Prostate gland (tissue), 2 donors: ENCODE data around the gene GLB1L. TPM values are rescaled to one million over a fixed set of nuclear protein-coding genes. Genes with fewer than 3 reads are reported as not detected.

Experiments used
- DNase-seq: peaks from one replicate; pipeline ENCODE4 v3.0.0-alpha.2; 2019; ENCODE audit warnings: low spot score
- H3K27ac ChIP-seq, 2 donors: fragments of 200-600 bp; sonication (generic); 2 replicates each; pipeline ENCODE4 v1.5.1; 2017 to 2019
- H3K27me3 ChIP-seq: fragments of 200-600 bp; sonication (generic); replicated peaks from 2 replicates; pipeline ENCODE4 v1.5.1; 2019; ENCODE audit not compliant: insufficient read depth
- H3K36me3 ChIP-seq, 2 donors: fragments of 200-600 bp; sonication (generic); 1 replicate in 1 of 2; 2 replicates in 1 of 2; pipeline versions ENCODE4 v1.5.1 to v1.8.1; 2017 to 2019
- H3K4me1 ChIP-seq: fragments of 200-600 bp; sonication (generic); replicated peaks from 2 replicates; pipeline ENCODE4 v1.5.1; 2019
- H3K4me3 ChIP-seq, 2 donors: fragments of 200-600 bp; sonication (generic); 2 replicates each; pipeline ENCODE4 v1.5.1; 2017 to 2019
- H3K9me3 ChIP-seq: fragments of 200-600 bp; sonication (generic); 2 replicates; pipeline ENCODE4 v1.5.1; 2017
- CTCF ChIP-seq, 4 experiments: fragments of 200-600 bp in 2 of 4; fragments of 450-650 bp in 2 of 4; sonication (generic) in 2 of 4; IDR thresholded peaks; 1 replicate in 3 of 4; 2 replicates in 1 of 4; pipeline ENCODE4 v1.5.1; 2016 to 2019; ENCODE audit warnings: antibody characterized with exemption in 4 of 4, mild to moderate bottlenecking in 2 of 4, moderate library complexity in 2 of 4
- POLR2A ChIP-seq: fragments of 450-650 bp; IDR thresholded peaks from one replicate; pipeline ENCODE4 v1.6.1; 2016; ENCODE audit warnings: antibody characterized with exemption, mild to moderate bottlenecking
- POLR2AphosphoS5 ChIP-seq: sonication (generic); formaldehyde crosslinking; IDR thresholded peaks from one replicate; pipeline ENCODE4 v1.6.1; 2017; ENCODE audit warnings: antibody characterized with exemption
- WGBS: methylation state at CpG from one replicate; pipeline ENCODE4 v1.1.5; 2018; 5-methylcytosine and 5-hydroxymethylcytosine counted together
- intact Hi-C: fragments of 100-400 bp; cut with DNase I; formaldehyde crosslinking; loops from one replicate; pipeline ENCODE4 v1.14.2; 2022
- total RNA-seq, 2 donors: library from RNA; depleted of rRNA; stranded (reverse); fragments of >200 nt; gene quantifications; one replicate each; pipeline ENCODE4 v1.1.0, GENCODE V29; 2016

Gene GLB1L
- total RNA-seq, 2 donors from 2014 or later = 23.1 to 25.0 TPM

- Histone ChIP-seq H3K4me1 (peaks cover 29% of the 10 kb centered on the region), H3K27ac (peak overlapping the region; percentile 84 to 94), H3K36me3 (no peaks in the 10 kb centered on the region), H3K27me3 (no peaks in the 10 kb centered on the region), H3K9me3 (no peaks in the 10 kb centered on the region), H3K4me3 (peak overlapping the region; percentile 64 to 67)
- intact Hi-C loops = no loop called here
- WGBS = 71% methylated on average over 5 of the region's 5 CpGs
- TF ChIP-seq CTCF (IDR thresholded peaks at IDR 0.05) (no peak), POLR2A (no peak), POLR2AphosphoS5 (no peak)
- DNase-seq = no peak
Measured at GRCh38 chr2:219252084-219252483, 6.8 kb upstream of the GLB1L start.

- TF ChIP-seq POLR2AphosphoS5 = no peak
- no peak for TF ChIP-seq CTCF (IDR thresholded peaks at IDR 0.05)
- no peak for TF ChIP-seq POLR2A
- intact Hi-C loops = no loop called here
- H3K36me3 ChIP-seq = no peaks in the 10 kb centered on the region
- no peak for DNase-seq
- no peak overlapping the region for H3K4me3 ChIP-seq
- H3K9me3 ChIP-seq = no peaks in the 10 kb centered on the region
- no peaks in the 10 kb centered on the region for H3K27me3 ChIP-seq
- H3K4me1 ChIP-seq = peaks cover 29% of the 10 kb centered on the region
- 82% methylated on average over 6 of the region's 6 CpGs for WGBS
- H3K27ac ChIP-seq = peak overlapping the region; percentile 86 to 94
Measured at GRCh38 chr2:219251656-219252055, 6.4 kb upstream of the GLB1L start.

GRCh38 chr2:219250049-219250781 is 5.0 kb upstream of the GLB1L start:
- Histone ChIP-seq H3K27ac (peak overlapping the region; percentile 86 to 94), H3K4me3 (no peak overlapping the region), H3K4me1 (peaks cover 29% of the 10 kb centered on the region), H3K9me3 (no peaks in the 10 kb centered on the region), H3K36me3 (no peaks in the 10 kb centered on the region), H3K27me3 (no peaks in the 10 kb centered on the region)
- TF ChIP-seq CTCF (IDR thresholded peaks at IDR 0.05) (no peak), POLR2AphosphoS5 (no peak), POLR2A (no peak)
- DNase-seq = no peak
- intact Hi-C loops = no loop called here
- 60% methylated on average over 22 of the region's 22 CpGs for WGBS

GRCh38 chr2:219249203-219249980 is 4.1 kb upstream of the GLB1L start:
- H3K27me3 ChIP-seq = no peaks in the 10 kb centered on the region
- no peak overlapping the region for H3K4me3 ChIP-seq
- peak overlapping the region; percentile 86 to 94 for H3K27ac ChIP-seq
- WGBS = 13% methylated on average over 7 of the region's 7 CpGs
- peaks cover 29% of the 10 kb centered on the region for H3K4me1 ChIP-seq
- intact Hi-C loops = no loop called here
- peak; percentile 95 for DNase-seq
- peak; percentile 94 for TF ChIP-seq POLR2AphosphoS5
- TF ChIP-seq POLR2A = peak; percentile 58
- no peak for TF ChIP-seq CTCF (IDR thresholded peaks at IDR 0.05)
- H3K36me3 ChIP-seq = no peaks in the 10 kb centered on the region
- no peaks in the 10 kb centered on the region for H3K9me3 ChIP-seq
